Mesothelial cell of epicardium (in vitro differentiated cells): ENCODE measurements around the gene CREM. TPM values are rescaled to one million over a fixed set of nuclear protein-coding genes. Genes with fewer than 3 reads are reported as not detected.

ENCODE experiments used
- DNase-seq, 2 experiments: peaks; one replicate each; pipeline ENCODE4 v3.0.0; 2021; ENCODE audit warnings: low spot score in 2 of 2; ENCODE audit not compliant: unreplicated experiment in 2 of 2
- H3K27ac Mint-ChIP-seq: 2 replicates; pipeline ENCODE4 v1.8.0; 2021; ENCODE audit warnings: mixed read lengths
- H3K27me3 Mint-ChIP-seq: 2 replicates; pipeline ENCODE4 v1.8.0; 2021; ENCODE audit warnings: low read depth, mixed read lengths
- H3K36me3 Mint-ChIP-seq: 2 replicates; pipeline ENCODE4 v1.8.0; 2021; ENCODE audit warnings: mixed read lengths
- H3K4me1 Mint-ChIP-seq: 2 replicates; pipeline ENCODE4 v1.8.0; 2021; ENCODE audit warnings: mixed read lengths
- H3K4me3 Mint-ChIP-seq: 2 replicates; pipeline ENCODE4 v1.8.0; 2021; ENCODE audit warnings: mild to moderate bottlenecking, moderate library complexity, mixed read lengths
- H3K9me3 Mint-ChIP-seq: 2 replicates; pipeline ENCODE4 v1.8.0; 2021; ENCODE audit warnings: mixed read lengths
- CTCF ChIP-seq: fragments of 200-600 bp; sonication (generic); IDR thresholded peaks from one replicate; pipeline ENCODE4 v1.5.0; 2021; ENCODE audit warnings: antibody characterized with exemption; ENCODE audit not compliant: unreplicated experiment
- total RNA-seq: library from RNA; stranded (reverse); gene quantifications from 3 replicates; pipeline ENCODE4 v1.2.1, GENCODE V29; 2021

The CREM gene
- total RNA-seq, 1 donor from 2014 or later, result 34.2 TPM

- H3K27ac Mint-ChIP-seq, result no peak overlapping the region
- H3K4me3 Mint-ChIP-seq, result no peak overlapping the region
- H3K27me3 Mint-ChIP-seq, result no peaks in the 10 kb centered on the region
- H3K4me1 Mint-ChIP-seq, result peaks cover 9% of the 10 kb centered on the region
- DNase-seq, result no peak
- no peaks in the 10 kb centered on the region for H3K36me3 Mint-ChIP-seq
- no peak for TF ChIP-seq CTCF
- H3K9me3 Mint-ChIP-seq, result no peaks in the 10 kb centered on the region
Observed at GRCh38 chr10:35135861-35136260, 9.2 kb downstream of the CREM start.

GRCh38 chr10:35136263-35136815, 9.7 kb downstream of the CREM start:
- Mint-ChIP-seq H3K9me3 (no peaks in the 10 kb centered on the region), H3K4me3 (no peak overlapping the region), H3K27me3 (no peaks in the 10 kb centered on the region), H3K27ac (no peak overlapping the region), H3K4me1 (peaks cover 7% of the 10 kb centered on the region), H3K36me3 (no peaks in the 10 kb centered on the region)
- no peak for TF ChIP-seq CTCF
- no peak for DNase-seq

- no peaks in the 10 kb centered on the region for H3K27me3 Mint-ChIP-seq
- peaks cover 3% of the 10 kb centered on the region for H3K36me3 Mint-ChIP-seq
- DNase-seq, result no peak
- H3K27ac Mint-ChIP-seq, result no peak overlapping the region
- no peak overlapping the region for H3K4me3 Mint-ChIP-seq
- H3K9me3 Mint-ChIP-seq, result no peaks in the 10 kb centered on the region
- TF ChIP-seq CTCF, result no peak
- H3K4me1 Mint-ChIP-seq, result no peaks in the 10 kb centered on the region
Observed at GRCh38 chr10:35140126-35140525, 13.5 kb downstream of the CREM start.

GRCh38 chr10:35140727-35141126, 14.1 kb downstream of the CREM start:
- Mint-ChIP-seq H3K27ac (no peak overlapping the region), H3K36me3 (peaks cover 5% of the 10 kb centered on the region), H3K27me3 (no peaks in the 10 kb centered on the region), H3K9me3 (no peaks in the 10 kb centered on the region), H3K4me1 (no peaks in the 10 kb centered on the region), H3K4me3 (no peak overlapping the region)
- no peak for DNase-seq
- TF ChIP-seq CTCF, result no peak

- no peak overlapping the region for H3K27ac Mint-ChIP-seq
- no peaks in the 10 kb centered on the region for H3K9me3 Mint-ChIP-seq
- no peak overlapping the region for H3K4me3 Mint-ChIP-seq
- no peak for TF ChIP-seq CTCF
- H3K27me3 Mint-ChIP-seq, result no peaks in the 10 kb centered on the region
- H3K4me1 Mint-ChIP-seq, result peaks cover 32% of the 10 kb centered on the region
- DNase-seq, result no peak
- peaks cover 3% of the 10 kb centered on the region for H3K36me3 Mint-ChIP-seq
Observed at GRCh38 chr10:35150308-35150707, 23.7 kb downstream of the CREM start.

GRCh38 chr10:35152992-35153391, 26.3 kb downstream of the CREM start:
- Mint-ChIP-seq H3K27me3 (no peaks in the 10 kb centered on the region), H3K4me3 (no peak overlapping the region), H3K27ac (peak overlapping the region; percentile 91), H3K36me3 (peaks cover 6% of the 10 kb centered on the region), H3K4me1 (peaks cover 32% of the 10 kb centered on the region), H3K9me3 (peaks cover 2% of the 10 kb centered on the region)
- TF ChIP-seq CTCF, result no peak
- no peak for DNase-seq
